Stimulated activated CD4-positive, alpha-beta T cell treated with anti-CD3 and anti-CD28 coated beads, TNF-alpha, amount 100 ng/mL, for 48 hours (primary cell): ENCODE data around the gene LEKR1.
"Not testable (repeated sequence)": the region's sequence is repeated elsewhere in the genome, so short reads cannot be mapped to it uniquely, and the experiment has no call there.

Experiments
- DNase-seq, 3 donors: peaks; one replicate each; pipeline ENCODE4 v3.0.0-alpha.2; 2020; ENCODE audit warnings: low read depth in 3 of 3

The LEKR1 gene

GRCh38 chr3:156836701-156837100 lies 10.5 kb downstream of the LEKR1 start:
- no peak for DNase-seq

DNA sequence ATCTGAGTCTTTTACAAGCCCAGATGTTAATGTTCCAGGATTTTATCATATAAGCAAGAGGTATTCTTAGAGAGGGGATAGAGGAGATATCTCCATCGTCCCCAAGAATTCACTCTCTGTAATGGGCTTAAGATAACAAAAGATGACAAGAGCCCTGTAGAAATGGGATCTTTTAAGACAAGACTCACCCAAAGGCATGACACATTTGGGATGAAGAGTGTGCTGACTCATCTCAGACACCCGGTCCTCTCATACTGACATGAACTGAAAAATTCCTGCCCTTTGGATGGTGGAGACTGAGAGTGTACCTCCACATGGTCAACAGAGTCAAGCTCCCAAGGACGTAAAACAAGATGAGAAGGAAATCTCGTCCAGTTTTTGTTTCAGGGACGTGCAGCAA lies 11.0 kb downstream of the LEKR1 start:
- no peak for DNase-seq

GRCh38 chr3:156838035-156838434 lies 11.9 kb downstream of the LEKR1 start:
- no peak for DNase-seq

DNA sequence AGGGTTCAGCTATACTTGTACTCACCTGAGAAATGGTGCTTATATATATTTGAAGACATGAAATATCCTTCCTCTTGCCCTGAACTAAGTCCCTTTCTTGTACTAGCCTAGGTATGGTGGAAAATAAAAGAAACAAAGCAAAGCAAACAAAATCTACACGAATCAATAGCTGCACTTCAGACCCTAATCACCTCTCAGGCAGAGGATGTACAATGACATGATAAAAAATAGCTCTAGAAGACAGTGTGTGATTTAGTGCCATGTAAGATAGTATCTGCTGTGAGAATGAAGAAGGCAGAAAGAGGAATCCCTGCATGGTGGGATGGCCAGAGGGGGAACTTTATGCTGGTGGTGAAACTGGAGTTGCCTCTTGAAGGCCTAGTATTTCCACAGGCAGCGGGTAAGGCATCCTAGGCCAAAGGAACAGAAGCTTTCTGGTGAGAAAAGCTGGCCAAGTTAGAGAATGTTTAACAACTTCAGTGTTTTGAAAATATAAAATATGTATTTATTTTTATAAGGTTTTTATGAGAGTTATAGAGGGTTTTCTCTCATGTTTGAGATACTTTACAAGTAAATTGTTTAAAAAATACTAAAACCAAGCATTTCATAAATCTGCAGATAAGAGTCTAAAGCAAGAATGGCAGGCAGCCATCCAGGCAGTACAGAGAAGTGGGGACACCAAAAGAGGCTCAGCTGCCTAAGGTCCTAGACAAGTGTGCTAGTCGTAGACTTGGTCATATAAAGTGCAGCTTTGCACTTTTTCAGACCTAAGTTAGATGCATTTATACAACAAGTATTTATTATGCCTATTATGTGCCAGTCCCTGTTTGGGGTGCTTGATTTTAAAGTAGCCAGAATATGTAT lies 14.9 kb downstream of the LEKR1 start:
- DNase-seq, result no peak

DNA sequence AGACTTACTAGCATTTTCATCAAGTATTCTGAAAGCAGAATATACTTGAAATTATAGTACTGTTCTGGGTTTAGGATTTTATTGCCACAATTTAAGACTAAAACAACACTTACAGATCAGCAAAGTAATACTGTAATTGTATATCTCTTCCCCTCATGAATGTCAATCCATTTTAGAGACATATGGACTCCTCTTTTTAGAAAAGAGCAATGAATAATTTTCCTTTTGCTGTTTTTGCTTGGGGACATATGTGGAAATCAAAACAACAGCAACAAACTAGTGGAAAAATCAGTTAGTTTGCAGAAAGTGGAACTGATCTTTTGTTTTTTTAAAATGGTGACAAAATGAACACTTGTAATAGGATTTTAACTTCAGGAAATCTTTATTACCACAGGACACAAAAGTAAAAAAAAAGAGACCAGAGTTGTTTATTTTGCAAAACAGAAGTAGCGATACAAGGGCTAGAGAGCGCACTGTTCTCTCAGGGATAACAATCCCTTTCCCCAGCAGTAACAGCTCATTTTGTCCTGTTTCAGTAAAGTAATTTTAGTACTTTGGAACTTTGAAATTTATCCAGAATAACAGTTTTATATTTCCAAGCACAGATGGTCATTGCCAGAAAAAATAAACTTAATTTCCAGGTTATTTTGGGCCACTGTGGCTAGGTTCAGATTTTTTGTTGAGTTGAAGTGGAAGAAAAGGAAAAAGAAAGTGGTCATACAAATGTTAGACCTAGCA lies 17.1 kb downstream of the LEKR1 start:
- DNase-seq, result no peak

DNA sequence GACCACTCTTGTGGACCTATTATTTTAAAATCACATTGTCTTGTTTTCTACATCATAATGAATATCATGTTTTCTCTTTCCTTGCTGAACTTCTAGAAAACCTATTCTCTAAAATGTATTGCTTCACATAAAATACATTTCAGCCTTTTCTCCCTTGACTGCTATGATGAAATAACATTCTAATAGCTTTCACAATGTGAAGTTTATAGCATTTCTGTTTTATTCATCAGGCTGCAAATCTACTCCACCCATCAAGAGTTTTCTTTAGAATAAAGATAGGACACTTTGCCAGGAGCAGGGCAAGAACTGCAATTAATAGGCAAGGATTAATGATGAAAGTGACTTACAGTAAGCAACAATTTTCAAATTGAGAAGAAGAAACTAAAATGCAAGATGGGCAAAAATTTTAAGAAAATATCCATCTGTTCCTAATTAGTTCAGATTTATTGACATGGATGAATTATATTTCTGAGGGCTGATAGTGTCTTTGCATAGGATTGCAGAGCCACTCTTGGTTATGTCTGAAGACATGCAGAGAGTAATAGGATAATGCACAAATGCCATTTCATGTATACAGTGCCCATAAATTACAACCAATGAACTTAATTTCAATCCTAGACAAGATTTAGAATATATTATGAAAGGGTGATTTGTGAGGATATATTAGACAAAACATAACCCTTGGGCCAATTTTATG lies 21.7 kb downstream of the LEKR1 start:
- DNase-seq, result no peak

GRCh38 chr3:156859578-156859977 lies 33.4 kb downstream of the LEKR1 start:
- no peak for DNase-seq

- no peak for DNase-seq
Observed at GRCh38 chr3:156860873-156861272, 34.7 kb downstream of the LEKR1 start.

DNA sequence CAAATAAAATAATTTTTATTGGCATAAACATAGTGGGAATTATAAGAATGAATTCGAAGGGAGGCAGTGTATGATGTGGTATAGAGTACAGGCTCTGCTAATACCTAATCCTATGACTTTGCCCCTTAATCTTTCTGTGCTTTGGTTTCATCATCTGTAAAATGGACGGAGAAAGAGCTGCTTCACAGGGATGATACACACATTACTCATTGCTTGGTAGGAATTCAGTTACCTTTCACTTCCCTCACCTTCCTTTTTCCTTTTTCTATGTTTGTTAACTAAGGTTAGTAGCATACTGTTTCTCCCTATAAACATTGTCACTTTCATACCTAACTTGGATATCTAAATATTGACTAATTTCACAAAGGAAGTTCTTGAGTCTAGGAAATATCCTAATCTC lies 36.2 kb downstream of the LEKR1 start:
- no peak for DNase-seq

- DNase-seq, result no peak
Observed at GRCh38 chr3:156865732-156866131, 39.6 kb downstream of the LEKR1 start.

GRCh38 chr3:156867174-156867573 lies 41.0 kb downstream of the LEKR1 start:
- no peak for DNase-seq

- DNase-seq, result no peak
Observed at GRCh38 chr3:156867920-156868319, 41.8 kb downstream of the LEKR1 start.

DNA sequence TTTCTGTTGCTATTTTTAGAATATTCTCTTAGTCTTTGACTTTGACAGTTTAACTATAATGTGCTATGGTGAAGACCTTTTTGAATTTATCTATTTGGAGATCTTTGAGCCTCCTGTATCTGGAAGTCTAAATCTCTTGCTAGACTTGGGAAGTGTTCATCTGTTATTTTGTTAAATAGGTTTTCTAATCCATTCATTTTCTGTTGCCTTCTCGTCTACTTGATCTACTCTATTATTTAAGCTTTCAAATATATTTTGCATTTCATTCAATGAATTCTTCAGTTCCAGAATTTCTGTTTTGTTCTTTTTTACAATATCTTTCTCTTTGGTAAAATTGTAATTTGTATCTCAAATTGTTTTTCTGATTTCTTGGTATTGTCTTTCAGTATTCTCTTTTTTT lies 47.8 kb downstream of the LEKR1 start:
- DNase-seq, result no peak

GRCh38 chr3:156879491-156879890 lies 53.3 kb downstream of the LEKR1 start:
- not testable (repeated sequence) for DNase-seq

GRCh38 chr3:156885761-156886160 lies 59.6 kb downstream of the LEKR1 start:
- no peak for DNase-seq

DNA sequence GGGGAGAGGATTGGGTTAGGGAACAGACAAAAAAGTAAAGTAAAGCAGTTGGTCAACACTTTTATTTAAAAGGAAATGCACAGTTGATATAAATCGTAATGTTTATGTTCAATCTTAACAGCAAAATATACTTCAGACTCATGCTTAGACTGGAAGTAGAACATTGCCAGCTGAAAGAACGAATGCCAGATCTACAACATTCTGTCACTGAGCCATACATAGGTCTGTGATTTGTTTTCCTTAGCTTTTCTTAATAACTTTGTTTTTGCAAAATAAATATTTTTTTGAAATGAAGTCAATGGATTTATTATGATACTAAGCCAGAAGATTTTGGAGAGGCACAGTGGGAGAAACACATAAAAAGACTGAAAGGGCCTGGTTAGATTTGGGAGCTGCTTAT lies 62.0 kb downstream of the LEKR1 start:
- no peak for DNase-seq

DNA sequence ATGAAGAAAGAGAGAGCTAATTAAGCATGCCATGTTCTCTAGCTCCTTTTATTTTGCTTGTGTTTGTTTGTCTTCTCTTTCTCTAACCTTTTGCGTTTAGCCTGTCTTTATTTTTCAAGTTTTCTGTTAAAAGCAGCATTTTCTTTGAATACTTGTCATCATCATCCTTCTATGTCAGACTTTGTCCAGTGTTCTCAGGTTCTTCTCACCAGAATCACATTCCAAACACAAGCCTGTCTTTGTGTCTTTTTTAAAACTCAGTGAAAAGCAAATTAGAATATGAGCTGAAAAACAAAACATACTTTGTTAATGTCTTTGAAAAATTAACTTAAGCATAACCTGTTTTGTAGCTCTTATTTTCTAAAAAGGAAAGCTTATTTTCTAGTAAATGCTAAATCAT lies 62.4 kb downstream of the LEKR1 start:
- DNase-seq, result no peak

- no peak for DNase-seq
Observed at GRCh38 chr3:156892701-156893100, 66.5 kb downstream of the LEKR1 start.

DNA sequence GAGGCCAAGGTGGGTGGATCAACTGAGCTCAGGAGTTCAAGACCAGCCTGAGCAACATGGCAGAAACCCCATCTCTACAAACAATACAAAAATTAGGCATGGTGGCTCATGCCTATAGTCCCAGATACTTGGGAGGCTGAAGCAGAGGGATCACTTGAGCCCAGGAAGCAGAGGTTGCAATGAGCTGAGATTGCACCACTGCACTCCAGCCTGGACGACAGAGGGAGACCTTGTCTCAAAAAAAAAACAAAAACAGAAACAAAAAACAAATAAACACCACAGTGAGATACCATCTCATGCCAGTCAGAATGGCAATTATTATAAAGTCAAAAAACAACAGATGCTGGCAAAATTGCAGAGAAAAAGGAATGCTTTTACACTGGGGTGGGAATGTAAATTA lies 69.2 kb downstream of the LEKR1 start:
- DNase-seq, result not testable (repeated sequence)

GRCh38 chr3:156897851-156898250 lies 71.7 kb downstream of the LEKR1 start:
- not testable (repeated sequence) for DNase-seq

- no peak for DNase-seq
Observed at GRCh38 chr3:156898296-156898880, 72.2 kb downstream of the LEKR1 start.

- DNase-seq, result no peak
Observed at GRCh38 chr3:156899951-156900350, 73.8 kb downstream of the LEKR1 start.
